Adrenal gland (tissue), 5 donors: ENCODE results near the gene FBXO28.

Source experiments
- CTCF ChIP-seq, 6 experiments: fragments of 450-650 bp in 4 of 6; fragments of 200-600 bp in 2 of 6; sonication (generic) in 1 of 6; IDR thresholded peaks; 1 replicate in 5 of 6; 2 replicates in 1 of 6; pipeline versions ENCODE4 v1.5.1 to v1.8.0; 2016 to 2021; ENCODE audit warnings: antibody characterized with exemption in 6 of 6, mild to moderate bottlenecking in 2 of 6, moderate library complexity in 1 of 6
- POLR2A ChIP-seq, 2 donors: fragments of 450-650 bp; IDR thresholded peaks; one replicate each; pipeline ENCODE4 v1.6.1; 2017; ENCODE audit warnings: antibody characterized with exemption in 2 of 2, mild to moderate bottlenecking in 2 of 2, moderate library complexity in 1 of 2
- donor health status: DM: no; HTN: no; CAD: no.

GRCh38 chr1:224067207-224067606 is 46.7 kb upstream of the FBXO28 start:
- TF ChIP-seq CTCF (IDR thresholded peaks at IDR 0.05) (no peak), POLR2A (IDR thresholded peaks at IDR 0.05) (no peak)
